ENCODE results near the gene LRRC66. TPM values are rescaled to one million over a fixed set of nuclear protein-coding genes. Genes with fewer than 3 reads are reported as not detected.

LRRC66 gene
- total RNA-seq, 1 experiment from 2014 or later = not detected

- Mint-ChIP-seq H3K4me3 (ENCODE audit: unreplicated experiment) (no peak overlapping the region), H3K27ac (ENCODE audit: unreplicated experiment) (no peak overlapping the region), H3K36me3 (ENCODE audit: insufficient read depth, unreplicated experiment) (no peaks in the 10 kb centered on the region), H3K27me3 (ENCODE audit: insufficient read depth, unreplicated experiment) (no peaks in the 10 kb centered on the region), H3K4me1 (ENCODE audit: low read depth, unreplicated experiment) (no peaks in the 10 kb centered on the region), H3K9me3 (ENCODE audit: unreplicated experiment) (no peaks in the 10 kb centered on the region)
- H3K36me3 ChIP-seq (ENCODE audit: control insufficient read depth, insufficient read depth, low read length) = no peaks in the 10 kb centered on the region
- BruUV-seq (replicated peaks) = no TSS peak
- TF ChIP-seq CTCF (IDR thresholded peaks at IDR 0.05; ENCODE audit: insufficient read depth in 1 of 2, low read depth in 1 of 2, low read length in 1 of 2, severe bottlenecking in 1 of 2, unreplicated experiment in 1 of 2) = no peak
- H3K9me3 ChIP-seq = no peaks in the 10 kb centered on the region
- CTCF ChIA-PET = interaction anchor here (1.0 to 1.7 kb wide), 2 partner anchors 119 to 172 kb away, joined by 5 to 8 read pairs; partner anchors contain the start of gene DCUN1D4
- H3K27me3 ChIP-seq (replicated peaks; ENCODE audit: control insufficient read depth, insufficient read depth, low read length) = no peaks in the 10 kb centered on the region
- POLR2A ChIA-PET = no interaction called here
- DNase-seq = no peak
- peaks cover 3% of the 10 kb centered on the region; the same call in 1 of the 2 replicates for H3K4me1 ChIP-seq
- no peak overlapping the region for H3K4me3 ChIP-seq (ENCODE audit: low read depth, low read length)
- intact Hi-C loops (cut with micrococcal nuclease; ENCODE audit: unreplicated experiment) = loop anchor here (1.0 to 10.0 kb wide), 3 partner anchors 60 to 184 kb away; no protein-coding TSS in a partner anchor
These were observed 5.3 kb downstream of the LRRC66 start for GRCh38 chr4:52014903-52015302.

GRCh38 chr4:52012651-52013050, 7.5 kb downstream of the LRRC66 start:
- Mint-ChIP-seq H3K27me3 (ENCODE audit: insufficient read depth, unreplicated experiment) (no peaks in the 10 kb centered on the region), H3K9me3 (ENCODE audit: unreplicated experiment) (no peaks in the 10 kb centered on the region), H3K4me1 (ENCODE audit: low read depth, unreplicated experiment) (no peaks in the 10 kb centered on the region), H3K36me3 (ENCODE audit: insufficient read depth, unreplicated experiment) (no peaks in the 10 kb centered on the region), H3K4me3 (ENCODE audit: unreplicated experiment) (no peak overlapping the region), H3K27ac (ENCODE audit: unreplicated experiment) (no peak overlapping the region)
- TF ChIP-seq CTCF (IDR thresholded peaks at IDR 0.05; ENCODE audit: insufficient read depth in 1 of 2, low read depth in 1 of 2, low read length in 1 of 2, severe bottlenecking in 1 of 2, unreplicated experiment in 1 of 2) = no peak
- no peaks in the 10 kb centered on the region for H3K27me3 ChIP-seq (replicated peaks; ENCODE audit: control insufficient read depth, insufficient read depth, low read length)
- H3K9me3 ChIP-seq = no peaks in the 10 kb centered on the region
- ChIA-PET POLR2A (no interaction called here), CTCF (no interaction called here)
- H3K4me1 ChIP-seq = no peaks in the 10 kb centered on the region; the same call in 1 of the 2 replicates
- no peaks in the 10 kb centered on the region for H3K36me3 ChIP-seq (ENCODE audit: control insufficient read depth, insufficient read depth, low read length)
- no peak for DNase-seq
- no TSS peak for BruUV-seq (replicated peaks)
- no peak overlapping the region for H3K4me3 ChIP-seq (ENCODE audit: low read depth, low read length)
- intact Hi-C loops (cut with micrococcal nuclease; ENCODE audit: unreplicated experiment) = loop anchor here (10.0 kb wide), 1 partner anchor 58 kb away; no protein-coding TSS in a partner anchor

- TF ChIP-seq CTCF (IDR thresholded peaks at IDR 0.05; ENCODE audit: insufficient read depth in 1 of 2, low read depth in 1 of 2, low read length in 1 of 2, severe bottlenecking in 1 of 2, unreplicated experiment in 1 of 2) = no peak
- Histone ChIP-seq H3K4me1 (no peaks in the 10 kb centered on the region), H3K27me3 (replicated peaks; ENCODE audit: control insufficient read depth, insufficient read depth, low read length) (no peaks in the 10 kb centered on the region), H3K36me3 (ENCODE audit: control insufficient read depth, insufficient read depth, low read length) (no peaks in the 10 kb centered on the region), H3K9me3 (no peaks in the 10 kb centered on the region), H3K4me3 (ENCODE audit: low read depth, low read length) (no peak overlapping the region)
- H3K27ac Mint-ChIP-seq (ENCODE audit: unreplicated experiment) = no peak overlapping the region
- H3K9me3 Mint-ChIP-seq (ENCODE audit: unreplicated experiment) = no peaks in the 10 kb centered on the region
- no peak for DNase-seq
- no TSS peak for BruUV-seq (replicated peaks)
- ChIA-PET POLR2A (no interaction called here), CTCF (no interaction called here)
- no peaks in the 10 kb centered on the region for H3K27me3 Mint-ChIP-seq (ENCODE audit: insufficient read depth, unreplicated experiment)
- no peaks in the 10 kb centered on the region for H3K4me1 Mint-ChIP-seq (ENCODE audit: low read depth, unreplicated experiment)
- H3K36me3 Mint-ChIP-seq (ENCODE audit: insufficient read depth, unreplicated experiment) = no peaks in the 10 kb centered on the region
- H3K4me3 Mint-ChIP-seq (ENCODE audit: unreplicated experiment) = no peak overlapping the region
- intact Hi-C loops (cut with micrococcal nuclease; ENCODE audit: unreplicated experiment) = loop anchor here (10.0 kb wide), 1 partner anchor 56 kb away; no protein-coding TSS in a partner anchor
These were observed 9.2 kb downstream of the LRRC66 start for GRCh38 chr4:52010986-52011385.

Measured in Caco-2 (cell line).